ENCODE results near the gene USP47. TPM values are rescaled to one million over a fixed set of nuclear protein-coding genes. Genes with fewer than 3 reads are reported as not detected.

The USP47 gene
- total and polyA plus RNA-seq, 2 of the 8 experiments (the other 6 are each of a cell fraction or from before 2014, with no cell fraction given), result 4.2 to 21.3 TPM

- peaks cover 0 to 2% (median 2%) of the 10 kb centered on the region in 4 experiments; a peak in 3 of 7 replicates for H3K4me1 ChIP-seq (replicated peaks in 1 of 4; ENCODE audit: control insufficient read depth in 3 of 4, insufficient read depth in 4 of 4, low read length in 3 of 4)
- POLR2A ChIA-PET (ENCODE audit: partially characterized antibody), result no interaction called here
- H2BK12ac ChIP-seq (ENCODE audit: low read depth, low read length), result no peak overlapping the region
- H3K27me3 ChIP-seq (replicated peaks in 1 of 4; ENCODE audit: control insufficient read depth in 3 of 4, extremely low read depth in 1 of 4, insufficient read depth in 3 of 4, low read length in 3 of 4), result no peaks in the 10 kb centered on the region
- H3K4me3 ChIP-seq (ENCODE audit: extremely low read depth in 1 of 4, insufficient read depth in 2 of 4, low read depth in 3 of 4, low read length in 4 of 4), result no peak overlapping the region
- H3K9ac ChIP-seq (replicated peaks in 1 of 4; ENCODE audit: extremely low read depth in 1 of 4, low read depth in 3 of 4, low read length in 3 of 4), result no peak overlapping the region
- H2BK20ac ChIP-seq (ENCODE audit: low read length), result no peak overlapping the region
- H3K9me3 ChIP-seq (ENCODE audit: insufficient read depth in 2 of 2, low read depth in 1 of 2, low read length in 1 of 2), result peaks cover 4% of the 10 kb centered on the region in 2 experiments; a peak in 3 of 4 replicates
- H3K27ac ChIP-seq (ENCODE audit: low read depth, low read length), result no peak overlapping the region
- no peak overlapping the region for H3K18ac ChIP-seq (ENCODE audit: extremely low read depth, low read length)
- no peak overlapping the region for H2AK5ac ChIP-seq (ENCODE audit: low read depth, low read length)
- no peak overlapping the region for H3K23ac ChIP-seq (ENCODE audit: insufficient read length)
- no peak overlapping the region for H2BK120ac ChIP-seq (replicated peaks; ENCODE audit: low read depth, low read length)
- no peak overlapping the region for H2BK5ac ChIP-seq (ENCODE audit: low read depth, low read length)
- H3K4me2 ChIP-seq (ENCODE audit: insufficient read depth in 1 of 2, low read depth in 2 of 2, low read length in 2 of 2), result no peak overlapping the region
- no peaks in the 10 kb centered on the region; the same call in 1 of the 2 replicates for H3K79me1 ChIP-seq (ENCODE audit: low read depth, low read length)
- WGBS, 2 experiments (ENCODE audit: extremely low coverage in 1 of 2, insufficient coverage in 1 of 2, insufficient read length in 1 of 2, insufficient replicate concordance in 2 of 2, low coverage in 1 of 2, low lambda C conversion rate in 2 of 2, missing lambda C conversion rate in 1 of 2), result 91% methylated on average over 1 of the region's 1 CpG; no CpG with 5 or more reads in 1 of the 2 experiments
- CTCF ChIA-PET (ENCODE audit: partially characterized antibody), result interaction anchor here (0.8 to 1.8 kb wide), 3 partner anchors 9 to 67 kb away, joined by 3 to 5 read pairs (median 5); no protein-coding TSS in a partner anchor
- no peak overlapping the region for H4K91ac ChIP-seq (replicated peaks; ENCODE audit: insufficient read length, low read length)
- H3K36me3 ChIP-seq (ENCODE audit: control insufficient read depth in 2 of 4, insufficient read depth in 4 of 4, low read length in 3 of 4), result no peaks in the 10 kb centered on the region; a peak in 1 of 8 replicates
- FAIRE-seq (no peak), DNase-seq (ENCODE audit: low read depth in 1 of 2, low spot score in 2 of 2) (no peak)
- peaks cover 0 to 2% of the 10 kb centered on the region in 2 experiments for H4K20me1 ChIP-seq (replicated peaks in 1 of 2; ENCODE audit: control insufficient read depth in 1 of 2, insufficient read depth in 2 of 2, low read length in 2 of 2)
- H2BK15ac ChIP-seq (ENCODE audit: low read length), result no peak overlapping the region
- no peaks in the 10 kb centered on the region for H3K23me2 ChIP-seq (ENCODE audit: low read depth, low read length)
- H3K79me2 ChIP-seq (ENCODE audit: control insufficient read depth in 1 of 2, insufficient read depth in 2 of 2, low read length in 2 of 2), result peaks cover 0 to 97% of the 10 kb centered on the region in 2 experiments; a peak in 3 of 4 replicates
- H3K4ac ChIP-seq (replicated peaks; ENCODE audit: insufficient read length, low read depth, low read length), result no peak overlapping the region
- no peak overlapping the region for H4K5ac ChIP-seq (ENCODE audit: insufficient read length, low read depth, low read length)
- H2AFZ ChIP-seq (ENCODE audit: low read length), result no peak overlapping the region
- H4K8ac ChIP-seq (ENCODE audit: extremely low read depth, insufficient read depth, low read length), result no peak overlapping the region
- H3K56ac ChIP-seq (replicated peaks; ENCODE audit: insufficient read length, low read depth, low read length), result no peak overlapping the region
- H3K14ac ChIP-seq (ENCODE audit: insufficient read length), result no peak overlapping the region
- TF ChIP-seq CTCF (IDR thresholded peaks at IDR 0.05; ENCODE audit: control extremely low read depth in 1 of 3, insufficient read depth in 1 of 3, low read depth in 1 of 3, low read length in 3 of 3), result no peak
- no peak for TF ChIP-seq USF2 (IDR thresholded peaks at IDR 0.05; ENCODE audit: low read length)
- TF ChIP-seq NRF1 (IDR thresholded peaks at IDR 0.05; ENCODE audit: low read depth, low read length), result no peak
- TF ChIP-seq BACH1 (IDR thresholded peaks at IDR 0.05; ENCODE audit: low read length), result no peak
- TF ChIP-seq GABPA (IDR thresholded peaks at IDR 0.05; ENCODE audit: borderline replicate concordance, insufficient read depth, low read length), result no peak
- TF ChIP-seq JUND (IDR thresholded peaks at IDR 0.05; ENCODE audit: low read length), result no peak
- TF ChIP-seq KDM5A (IDR thresholded peaks at IDR 0.05; ENCODE audit: low read length), result no peak
- no peak for TF ChIP-seq EP300 (IDR thresholded peaks at IDR 0.05; ENCODE audit: borderline replicate concordance in 1 of 2, low read depth in 2 of 2, low read length in 2 of 2)
- no peak for TF ChIP-seq SUZ12 (IDR thresholded peaks at IDR 0.05; ENCODE audit: low read length)
- TF ChIP-seq SP4 (IDR thresholded peaks at IDR 0.05; ENCODE audit: low read length), result no peak
- TF ChIP-seq TAF1 (IDR thresholded peaks at IDR 0.05; ENCODE audit: low read depth, low read length), result no peak
Measured at GRCh38 chr11:11866203-11866602, 24.4 kb downstream of the USP47 start.
